C4-2B (cell line): ENCODE results near the gene GCSAML.

Experiments used
- H3K27ac ChIP-seq: fragments of 450-650 bp; 2 replicates; pipeline ENCODE4 v1.5.1; 2017
- CTCF ChIP-seq: fragments of 450-650 bp; conservative IDR thresholded peaks from 2 replicates; pipeline ENCODE4 v1.5.1; 2017; ENCODE audit warnings: mild to moderate bottlenecking
- ZFX ChIP-seq: fragments of 450-650 bp; IDR thresholded peaks from 2 replicates; pipeline ENCODE4 v1.6.1; 2017

The GCSAML gene

GRCh38 chr1:247542811-247543210, 6.1 kb upstream of the GCSAML start:
- TF ChIP-seq ZFX: no peak
- TF ChIP-seq CTCF: no peak
- H3K27ac ChIP-seq: no peak overlapping the region

- TF ChIP-seq CTCF: no peak
- no peak for TF ChIP-seq ZFX
- H3K27ac ChIP-seq: no peak overlapping the region
These were observed 842 bp upstream of the GCSAML start for GRCh38 chr1:247548092-247548491.

GRCh38 chr1:247551721-247552120, 2.8 kb downstream of the GCSAML start:
- no peak overlapping the region for H3K27ac ChIP-seq
- no peak for TF ChIP-seq ZFX
- no peak for TF ChIP-seq CTCF

GRCh38 chr1:247552231-247552630, 3.3 kb downstream of the GCSAML start:
- no peak overlapping the region for H3K27ac ChIP-seq
- no peak for TF ChIP-seq CTCF
- no peak for TF ChIP-seq ZFX

GRCh38 chr1:247557926-247558674, 9.2 kb downstream of the GCSAML start:
- H3K27ac ChIP-seq: no peak overlapping the region

GRCh38 chr1:247561711-247562110, 12.8 kb downstream of the GCSAML start:
- no peak overlapping the region for H3K27ac ChIP-seq
- no peak for TF ChIP-seq ZFX
- no peak for TF ChIP-seq CTCF

More at GRCh38 chr1:247557926-247558674, 9.2 kb downstream of the GCSAML start:
- TF ChIP-seq CTCF (no peak), ZFX (no peak)

GRCh38 chr1:247562198-247562597, 13.3 kb downstream of the GCSAML start:
- no peak for TF ChIP-seq ZFX
- no peak for TF ChIP-seq CTCF
- no peak overlapping the region for H3K27ac ChIP-seq
